ENCODE measurements around the gene LRRC25. TPM values are rescaled to one million over a fixed set of nuclear protein-coding genes. Genes with fewer than 3 reads are reported as not detected.

The LRRC25 gene
- total RNA-seq, 1 experiment from 2014 or later, result not detected

DNA sequence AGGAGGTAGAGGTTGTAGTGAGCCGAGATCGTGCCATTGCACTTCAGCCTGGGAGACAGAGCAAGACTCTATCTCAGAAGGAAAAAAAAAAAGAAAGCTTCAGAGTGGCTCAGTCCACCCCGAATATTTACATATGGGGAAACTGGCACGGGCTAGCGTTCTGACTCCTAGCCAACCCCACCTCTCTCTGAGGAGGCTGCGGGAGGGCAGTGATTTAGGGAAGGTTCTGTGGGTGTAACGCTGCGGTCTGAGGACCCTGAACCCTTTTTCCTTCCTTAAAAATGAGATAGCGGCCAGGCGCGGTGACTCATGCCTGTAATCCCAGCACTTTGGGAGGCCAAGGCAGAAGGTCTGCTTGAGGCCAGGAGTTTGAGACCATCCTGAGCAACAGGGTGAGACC lies 5.0 kb downstream of the LRRC25 start:
- Histone ChIP-seq H3K27ac (ENCODE audit: insufficient read length, low read depth, low read length) (no peak overlapping the region), H3K4me2 (ENCODE audit: insufficient read depth, insufficient read length, low read length) (no peak overlapping the region), H2BK12ac (ENCODE audit: insufficient read length, low read depth, low read length) (no peak overlapping the region), H3K9me3 (ENCODE audit: control insufficient read depth, low read depth, low read length) (no peaks in the 10 kb centered on the region), H4K91ac (ENCODE audit: insufficient read length, low read depth, low read length) (no peak overlapping the region), H2BK15ac (ENCODE audit: low read depth, low read length) (no peak overlapping the region), H3K4ac (ENCODE audit: low read depth, low read length) (no peak overlapping the region), H2BK120ac (ENCODE audit: low read depth, low read length, poor library complexity, severe bottlenecking) (no peak overlapping the region), H3T11ph (ENCODE audit: low read length) (no peak overlapping the region), H2BK5ac (ENCODE audit: insufficient read length, low read length) (no peak overlapping the region), H3K27me3 (ENCODE audit: insufficient read depth, low read length) (no peaks in the 10 kb centered on the region), H3K4me1 (ENCODE audit: insufficient read depth, low read length) (no peaks in the 10 kb centered on the region), H3K79me2 (ENCODE audit: insufficient read depth, low read length) (no peaks in the 10 kb centered on the region), H3K23me2 (ENCODE audit: insufficient read length, low read depth, low read length, poor library complexity, severe bottlenecking) (no peaks in the 10 kb centered on the region), H3K23ac (ENCODE audit: insufficient read length, low read depth, low read length) (no peak overlapping the region), H3K79me1 (ENCODE audit: insufficient read depth, low read depth, low read length, poor library complexity, severe bottlenecking) (no peaks in the 10 kb centered on the region), H2AFZ (ENCODE audit: low read length) (no peak overlapping the region), H3K18ac (ENCODE audit: insufficient read length, low read depth, low read length) (no peak overlapping the region), H4K5ac (ENCODE audit: insufficient read length, low read depth, low read length) (no peak overlapping the region), H3K14ac (ENCODE audit: insufficient read depth, low read length) (no peak overlapping the region), H3K9ac (ENCODE audit: extremely low read depth, insufficient read length, low read length) (no peak overlapping the region), H3K56ac (ENCODE audit: insufficient read length, low read depth, low read length) (no peak overlapping the region), H2BK20ac (ENCODE audit: low read depth, low read length, poor library complexity, severe bottlenecking) (no peak overlapping the region), H2AK5ac (ENCODE audit: insufficient read length, low read length) (no peak overlapping the region), H4K20me1 (ENCODE audit: control insufficient read depth, insufficient read depth, insufficient read length) (no peaks in the 10 kb centered on the region), H4K8ac (replicated peaks; ENCODE audit: insufficient read length, low read depth, low read length) (no peak overlapping the region)
- Mint-ChIP-seq H3K27ac (no peak overlapping the region; a peak in 1 of 7 replicates), H3K4me1 (peaks cover 4% of the 10 kb centered on the region in 2 experiments; a peak in 1 of 4 replicates), H3K9me3 (no peaks in the 10 kb centered on the region), H3K27me3 (ENCODE audit: low read depth) (peaks cover 34% of the 10 kb centered on the region), H3K36me3 (ENCODE audit: insufficient read depth in 1 of 3, low read depth in 3 of 3) (peaks cover 0 to 5% (median 5%) of the 10 kb centered on the region in 3 experiments; a peak in 1 of 7 replicates), H3K4me3 (no peak overlapping the region)
- no CpG with 5 or more reads among the region's 11 CpGs for WGBS (ENCODE audit: extremely low coverage, insufficient read length, low lambda C conversion rate)
- DNase-seq, result no peak
- TF ChIP-seq, protein P1, sequence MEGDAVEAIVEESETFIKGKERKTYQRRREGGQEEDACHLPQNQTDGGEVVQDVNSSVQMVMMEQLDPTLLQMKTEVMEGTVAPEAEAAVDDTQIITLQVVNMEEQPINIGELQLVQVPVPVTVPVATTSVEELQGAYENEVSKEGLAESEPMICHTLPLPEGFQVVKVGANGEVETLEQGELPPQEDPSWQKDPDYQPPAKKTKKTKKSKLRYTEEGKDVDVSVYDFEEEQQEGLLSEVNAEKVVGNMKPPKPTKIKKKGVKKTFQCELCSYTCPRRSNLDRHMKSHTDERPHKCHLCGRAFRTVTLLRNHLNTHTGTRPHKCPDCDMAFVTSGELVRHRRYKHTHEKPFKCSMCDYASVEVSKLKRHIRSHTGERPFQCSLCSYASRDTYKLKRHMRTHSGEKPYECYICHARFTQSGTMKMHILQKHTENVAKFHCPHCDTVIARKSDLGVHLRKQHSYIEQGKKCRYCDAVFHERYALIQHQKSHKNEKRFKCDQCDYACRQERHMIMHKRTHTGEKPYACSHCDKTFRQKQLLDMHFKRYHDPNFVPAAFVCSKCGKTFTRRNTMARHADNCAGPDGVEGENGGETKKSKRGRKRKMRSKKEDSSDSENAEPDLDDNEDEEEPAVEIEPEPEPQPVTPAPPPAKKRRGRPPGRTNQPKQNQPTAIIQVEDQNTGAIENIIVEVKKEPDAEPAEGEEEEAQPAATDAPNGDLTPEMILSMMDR (conservative IDR thresholded peaks at IDR 0.05), result no peak
